SK-N-MC (cell line): ENCODE data around the gene ITGB2.
A peak's percentile ranks its signal among the peaks of the same experiment; 100 is the strongest.

Experiments used
- DNase-seq: peaks from one replicate; pipeline ENCODE4 v3.0.0-alpha.2; 2011; ENCODE audit warnings: low read depth, low spot score
- H3K27ac ChIP-seq: fragments of 200-600 bp; sonication (generic); 2 replicates; pipeline ENCODE4 v1.5.1; 2016; ENCODE audit warnings: mixed run types
- H3K36me3 ChIP-seq: fragments of 200-600 bp; sonication (generic); 2 replicates; pipeline ENCODE4 v1.6.1; 2017; ENCODE audit warnings: antibody characterized with exemption, low read length, mixed read lengths; ENCODE audit not compliant: insufficient read depth
- H3K4me3 ChIP-seq: fragments of 200-600 bp; sonication (generic); 2 replicates; pipeline ENCODE4 v1.5.1; 2016
- H3K9ac ChIP-seq: fragments of 200-600 bp; sonication (generic); 2 replicates; pipeline ENCODE4 v1.8.0; 2017; ENCODE audit warnings: mixed run types, mixed read lengths; ENCODE audit not compliant: insufficient read length
- H3K9me3 ChIP-seq: fragments of 200-600 bp; sonication (generic); 2 replicates; pipeline ENCODE4 v1.6.1; 2017; ENCODE audit warnings: low read depth, mild to moderate bottlenecking, antibody characterized with exemption, low read length, moderate library complexity, mixed read lengths
- EZH2 ChIP-seq: fragments of 200-600 bp; sonication (generic); IDR thresholded peaks from one replicate; pipeline ENCODE4 v1.6.1; 2017; ENCODE audit warnings: antibody characterized with exemption
- FOXP2 ChIP-seq: optimal IDR thresholded peaks from 2 replicates; pipeline ENCODE3; 2011; ENCODE audit warnings: mild to moderate bottlenecking, moderate library complexity; ENCODE audit not compliant: insufficient read depth; ENCODE audit errors: extremely low read length, control extremely low read depth
- POLR2AphosphoS5 ChIP-seq: IDR thresholded peaks from 2 replicates; pipeline ENCODE4 v1.6.1; 2012; ENCODE audit warnings: mild to moderate bottlenecking, low read depth, low read length, borderline replicate concordance

Gene ITGB2

DNA sequence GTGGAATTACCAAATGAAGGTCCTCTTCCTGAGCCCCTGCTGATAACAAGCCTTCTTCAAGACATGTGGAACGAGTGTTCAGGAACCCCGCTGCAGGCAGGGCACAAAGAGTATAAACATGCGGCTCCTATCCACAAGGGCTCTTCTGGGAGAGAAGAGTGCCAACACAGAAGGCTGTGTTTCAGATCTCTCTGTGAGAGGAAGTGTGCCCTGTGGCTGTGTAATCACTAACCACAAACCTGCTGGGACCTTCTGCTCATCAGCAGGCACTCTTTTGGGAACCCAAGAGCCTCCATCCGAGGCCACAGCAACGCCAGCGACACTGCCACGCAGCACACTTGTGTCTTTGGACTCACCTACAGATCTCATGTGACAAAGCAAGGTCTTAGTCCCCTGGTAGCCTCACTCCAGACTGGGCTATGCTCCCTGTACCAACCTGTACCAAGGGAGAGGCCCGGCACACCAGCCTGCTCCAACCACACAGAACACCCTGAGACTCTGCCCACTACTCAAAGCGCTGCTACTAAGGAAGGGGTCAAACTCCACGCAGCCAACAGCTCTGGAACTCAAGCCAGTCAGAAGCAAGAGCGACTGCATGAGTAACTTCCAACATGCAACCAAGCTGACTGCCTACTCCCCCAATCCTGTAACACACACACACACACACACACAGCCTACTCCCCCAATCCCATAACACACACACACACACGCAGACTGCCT lies 55.0 kb downstream of the ITGB2 start:
- Histone ChIP-seq H3K9ac (no peak overlapping the region), H3K36me3 (peaks cover 35% of the 10 kb centered on the region), H3K4me3 (peak overlapping the region; percentile 20; the same call in 1 of the 2 replicates), H3K9me3 (no peaks in the 10 kb centered on the region), H3K27ac (peak overlapping the region; percentile 73)
- TF ChIP-seq FOXP2: no peak
- TF ChIP-seq EZH2: no peak
- TF ChIP-seq POLR2AphosphoS5: no peak
- peak; percentile 32 for DNase-seq

DNA sequence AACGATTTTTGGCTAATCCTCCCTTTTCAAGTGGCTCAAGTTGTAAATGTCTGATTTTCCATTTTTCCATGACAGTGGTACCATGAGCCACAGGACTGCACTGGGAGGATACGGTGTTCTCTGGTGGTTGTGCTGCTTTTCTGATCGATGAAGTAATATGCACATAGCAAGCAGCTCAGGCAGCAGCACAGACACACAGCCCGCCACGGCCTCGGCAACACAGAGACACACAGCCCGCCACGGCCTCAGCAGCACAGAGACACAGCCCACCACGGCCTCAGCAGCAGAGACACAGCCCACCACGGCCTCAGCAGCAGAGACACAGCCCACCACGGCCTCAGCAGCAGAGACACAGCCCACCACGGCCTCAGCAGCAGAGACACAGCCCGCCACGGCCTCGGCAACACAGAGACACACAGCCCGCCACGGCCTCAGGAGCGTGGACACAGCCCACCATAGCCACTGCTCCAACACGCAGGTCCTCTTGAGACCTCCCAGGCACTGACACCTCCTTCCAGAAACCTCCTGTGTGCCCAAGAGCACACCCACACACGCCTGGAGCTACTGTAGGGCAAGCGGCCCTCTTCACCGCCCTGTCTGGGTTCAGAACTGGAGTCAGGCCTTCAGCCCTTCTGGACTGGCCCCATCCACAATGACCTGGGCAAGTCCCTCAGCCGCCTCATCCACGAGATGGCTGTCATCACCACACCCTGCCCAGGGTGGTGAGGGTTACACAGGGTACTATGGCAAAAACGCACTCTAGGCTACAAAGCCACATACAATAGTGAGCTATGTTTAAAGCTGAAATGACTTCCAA lies 57.6 kb downstream of the ITGB2 start:
- no peak overlapping the region for H3K9ac ChIP-seq
- no peak overlapping the region for H3K4me3 ChIP-seq
- TF ChIP-seq FOXP2 (no peak), EZH2 (no peak), POLR2AphosphoS5 (no peak)
- H3K36me3 ChIP-seq: peaks cover 52% of the 10 kb centered on the region
- H3K9me3 ChIP-seq: no peaks in the 10 kb centered on the region
- H3K27ac ChIP-seq: no peak overlapping the region
- DNase-seq: no peak

DNA sequence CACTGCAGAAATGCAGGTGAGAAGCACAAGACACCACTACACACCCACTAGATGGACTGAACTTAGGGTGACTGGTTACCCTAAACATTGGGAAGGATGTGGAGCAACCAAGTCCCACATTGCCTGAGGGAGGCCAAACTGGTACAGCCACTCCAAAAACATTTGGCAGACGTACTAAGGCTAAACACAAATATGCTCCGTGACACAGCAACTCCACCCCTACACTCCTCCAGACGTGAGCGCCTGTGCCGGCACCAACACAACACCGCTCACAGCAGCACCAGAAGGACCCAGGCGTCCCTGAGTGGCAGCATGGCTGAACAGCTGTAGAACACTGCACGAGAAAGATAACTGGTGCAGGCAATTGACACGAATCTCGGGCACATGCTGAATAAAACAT lies 61.9 kb downstream of the ITGB2 start:
- no peak overlapping the region for H3K4me3 ChIP-seq
- no peak overlapping the region for H3K27ac ChIP-seq
- no peaks in the 10 kb centered on the region for H3K9me3 ChIP-seq
- no peak overlapping the region for H3K9ac ChIP-seq
- H3K36me3 ChIP-seq: peaks cover 58% of the 10 kb centered on the region
- TF ChIP-seq FOXP2 (no peak), POLR2AphosphoS5 (no peak), EZH2 (no peak)
- DNase-seq: no peak

DNA sequence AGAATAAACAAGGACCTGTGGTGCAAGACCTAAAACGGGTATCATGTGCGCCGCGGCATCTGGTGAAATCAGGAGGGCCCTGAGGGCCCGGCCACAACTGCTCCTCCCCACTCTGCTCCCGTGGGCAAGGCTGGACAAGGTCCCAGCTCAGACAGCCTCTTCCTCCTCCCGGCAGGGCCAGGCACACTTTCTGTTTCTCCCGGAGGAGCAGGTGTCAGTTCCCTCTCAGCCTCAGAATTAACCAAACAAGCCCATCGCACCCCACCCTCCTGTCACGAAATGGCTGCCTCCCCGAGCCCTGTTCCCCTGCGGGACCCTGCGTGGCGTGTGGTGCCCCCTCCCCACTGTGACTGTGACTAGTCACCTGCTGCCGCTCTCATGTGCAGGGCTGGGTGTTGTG lies 62.4 kb downstream of the ITGB2 start:
- H3K36me3 ChIP-seq: peaks cover 57% of the 10 kb centered on the region
- TF ChIP-seq EZH2: no peak
- TF ChIP-seq FOXP2: no peak
- TF ChIP-seq POLR2AphosphoS5: no peak
- no peak overlapping the region for H3K4me3 ChIP-seq
- no peak overlapping the region for H3K9ac ChIP-seq
- no peak overlapping the region for H3K27ac ChIP-seq
- DNase-seq: no peak
- H3K9me3 ChIP-seq: no peaks in the 10 kb centered on the region

GRCh38 chr21:44857127-44857892 lies 63.4 kb downstream of the ITGB2 start:
- TF ChIP-seq EZH2: no peak
- no peak for TF ChIP-seq POLR2AphosphoS5
- no peak for TF ChIP-seq FOXP2
- Histone ChIP-seq H3K27ac (no peak overlapping the region), H3K4me3 (no peak overlapping the region), H3K9ac (no peak overlapping the region), H3K9me3 (no peaks in the 10 kb centered on the region), H3K36me3 (peaks cover 51% of the 10 kb centered on the region)
- no peak for DNase-seq

DNA sequence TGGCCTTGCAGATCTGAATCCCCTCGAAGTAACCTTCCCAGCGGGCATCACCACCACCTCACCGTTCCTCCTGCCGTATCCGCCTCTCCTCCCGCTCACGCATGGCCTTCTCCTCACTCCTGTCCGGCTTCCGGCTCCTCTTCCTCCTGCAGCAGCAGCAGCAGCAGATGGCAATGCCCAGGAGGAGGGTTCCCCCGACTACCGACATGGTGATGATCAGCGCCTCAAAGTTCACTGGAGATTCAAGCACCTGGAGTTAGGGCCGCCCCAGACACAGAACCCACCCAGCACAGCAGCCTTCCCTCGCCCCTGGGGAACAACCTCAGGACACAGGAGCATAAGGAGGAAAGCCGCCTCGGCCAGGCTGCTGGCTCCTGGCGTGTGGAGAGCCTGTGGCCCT lies 64.6 kb downstream of the ITGB2 start:
- TF ChIP-seq EZH2: no peak
- no peak for TF ChIP-seq POLR2AphosphoS5
- no peak for TF ChIP-seq FOXP2
- no peak for DNase-seq
- no peak overlapping the region for H3K9ac ChIP-seq
- H3K27ac ChIP-seq: no peak overlapping the region
- no peak overlapping the region for H3K4me3 ChIP-seq
- H3K36me3 ChIP-seq: peaks cover 57% of the 10 kb centered on the region
- H3K9me3 ChIP-seq: no peaks in the 10 kb centered on the region

DNA sequence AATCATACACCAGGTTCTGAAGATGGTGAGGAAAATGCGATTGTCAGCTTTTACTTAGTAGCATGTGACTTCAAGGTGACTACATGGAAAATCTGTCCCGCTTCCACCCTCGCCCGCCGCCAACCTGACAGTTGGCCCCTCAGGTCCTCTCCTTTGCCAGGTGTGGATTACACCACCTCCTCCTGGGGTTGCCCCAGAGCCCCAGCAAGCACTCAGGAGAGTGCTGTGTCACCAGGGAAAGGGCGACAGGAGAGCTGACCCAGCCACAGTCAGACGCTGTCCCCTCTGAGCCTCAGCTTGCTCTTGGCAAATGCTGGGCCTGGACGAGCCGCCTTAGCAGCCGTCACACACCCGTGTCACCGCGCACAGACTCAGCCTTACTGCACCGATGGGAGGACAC lies 65.1 kb downstream of the ITGB2 start:
- Histone ChIP-seq H3K27ac (peak overlapping the region; percentile 46; the same call in 1 of the 2 replicates), H3K9me3 (no peaks in the 10 kb centered on the region), H3K36me3 (peaks cover 63% of the 10 kb centered on the region), H3K9ac (no peak overlapping the region), H3K4me3 (no peak overlapping the region)
- no peak for DNase-seq
- TF ChIP-seq FOXP2: no peak
- no peak for TF ChIP-seq POLR2AphosphoS5
- no peak for TF ChIP-seq EZH2
